ENCODE data around the gene FXYD5.

Gene FXYD5

GRCh38 chr19:35132254-35132653 lies 22.3 kb upstream of the FXYD5 start:
- DNase-seq (ENCODE audit: low read depth): no peak

DNA sequence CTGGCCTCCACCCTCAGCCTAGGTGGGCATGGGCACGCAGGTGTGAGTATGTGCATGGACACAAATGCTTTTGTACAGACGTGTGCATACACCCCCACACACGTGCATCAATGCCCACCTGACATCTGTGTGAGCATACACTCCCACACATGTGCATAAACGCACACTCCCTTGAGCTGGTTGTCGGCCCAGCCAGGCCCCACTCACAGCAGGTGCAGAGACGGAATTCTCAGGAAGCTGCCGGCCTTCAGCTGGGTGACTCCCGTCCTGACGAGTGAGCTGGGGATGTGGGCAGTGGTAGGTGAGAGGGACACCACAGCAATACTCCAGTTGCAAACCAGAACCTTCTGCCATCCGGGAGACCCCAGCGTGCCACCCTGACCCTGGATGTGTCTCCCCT lies 20.7 kb upstream of the FXYD5 start:
- no peak for TF ChIP-seq CTCF (IDR thresholded peaks at IDR 0.05; ENCODE audit: low read length, missing control alignments)
- DNase-seq (ENCODE audit: low read depth): no peak
- H3K4me3 ChIP-seq (replicated peaks; ENCODE audit: low read depth, low read length): no peak overlapping the region

More at GRCh38 chr19:35132254-35132653, 22.3 kb upstream of the FXYD5 start:
- no peak overlapping the region for H3K4me3 ChIP-seq (replicated peaks; ENCODE audit: low read depth, low read length)
- no peak for TF ChIP-seq CTCF (IDR thresholded peaks at IDR 0.05; ENCODE audit: low read length, missing control alignments)

DNA sequence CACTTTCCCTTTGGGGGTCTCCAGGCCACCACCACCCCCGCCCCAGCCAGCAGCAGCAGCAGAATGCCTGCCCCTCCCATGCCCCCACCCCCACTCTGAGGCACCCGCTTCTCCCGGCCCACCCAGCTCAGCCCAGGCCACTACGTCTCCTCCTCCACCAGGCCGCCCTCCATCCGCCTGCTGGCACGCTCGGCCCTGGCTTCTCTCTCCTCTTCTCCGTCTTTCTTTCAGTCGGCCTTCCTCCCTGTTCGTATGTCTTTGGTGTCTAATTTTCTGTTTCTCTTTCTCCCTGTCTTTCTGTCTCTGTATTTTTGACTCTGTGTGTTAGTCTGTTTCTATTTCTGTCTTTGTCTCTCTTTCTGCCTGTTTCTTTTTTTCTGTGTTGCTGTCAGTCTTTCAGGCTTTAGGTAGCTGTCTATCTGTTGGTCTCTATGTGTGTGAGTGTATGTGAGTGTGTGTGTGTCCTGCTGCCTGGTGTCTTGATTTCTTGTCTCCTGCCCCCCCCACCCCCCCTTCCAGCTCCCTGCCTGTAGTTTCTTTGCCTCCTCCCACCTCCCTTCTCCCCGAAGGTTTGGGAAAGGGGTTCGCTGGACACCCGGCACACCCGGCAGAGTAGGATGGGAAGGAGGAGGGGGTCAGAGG lies 19.8 kb upstream of the FXYD5 start, which contains the start of gene LGI4:
Gene LGI4 (minus strand): TSS at position 459 of the 642 bp plus-strand sequence. CDS start 379 bp downstream, at position 80.
- no peak within 1 kb of the TSS for H3K4me3 ChIP-seq (replicated peaks; ENCODE audit: low read depth, low read length)
- no peak for TF ChIP-seq CTCF (IDR thresholded peaks at IDR 0.05; ENCODE audit: low read length, missing control alignments)
- DNase-seq (ENCODE audit: low read depth): no peak

GRCh38 chr19:35135389-35135909 lies 19.1 kb upstream of the FXYD5 start:
- peak; percentile 69 for DNase-seq (ENCODE audit: low read depth)
- H3K4me3 ChIP-seq (replicated peaks; ENCODE audit: low read depth, low read length): no peak overlapping the region
- TF ChIP-seq CTCF (IDR thresholded peaks at IDR 0.05; ENCODE audit: low read length, missing control alignments): peak; percentile 80

GRCh38 chr19:35136231-35136630 lies 18.3 kb upstream of the FXYD5 start:
- H3K4me3 ChIP-seq (replicated peaks; ENCODE audit: low read depth, low read length): no peak overlapping the region
- no peak for DNase-seq (ENCODE audit: low read depth)
- TF ChIP-seq CTCF (IDR thresholded peaks at IDR 0.05; ENCODE audit: low read length, missing control alignments): no peak

GRCh38 chr19:35136977-35137702 lies 17.4 kb upstream of the FXYD5 start:
- H3K4me3 ChIP-seq (replicated peaks; ENCODE audit: low read depth, low read length): no peak overlapping the region
- DNase-seq (ENCODE audit: low read depth): no peak
- TF ChIP-seq CTCF (IDR thresholded peaks at IDR 0.05; ENCODE audit: low read length, missing control alignments): no peak
